ENCODE data around the gene SLC39A11.

- TF ChIP-seq ELF1 (IDR thresholded peaks at IDR 0.05; ENCODE audit: borderline replicate concordance, low read depth) (no peak), SP1 (IDR thresholded peaks at IDR 0.05; ENCODE audit: low read depth) (no peak), CEBPB (IDR thresholded peaks at IDR 0.05; ENCODE audit: low read depth) (no peak), YY1 (IDR thresholded peaks at IDR 0.05; ENCODE audit: extremely low read depth, insufficient replicate concordance, low read depth, low read length) (no peak), REST (IDR thresholded peaks at IDR 0.05; ENCODE audit: low read depth) (no peak), CTCF (IDR thresholded peaks at IDR 0.05 in 2 of 3, conservative IDR thresholded peaks at IDR 0.05 in 1 of 3; ENCODE audit: borderline replicate concordance in 1 of 3, insufficient read depth in 1 of 3, low read depth in 2 of 3, low read length in 2 of 3) (no peak)
Measured at GRCh38 chr17:72974605-72975232, 117.8 kb downstream of the SLC39A11 start.
